Trophoblast cell (in vitro differentiated cells and primary cell): ENCODE measurements around the gene SNX25.

ENCODE experiments used
- DNase-seq, 2 donors: peaks; one replicate each; pipeline ENCODE4 v3.0.0-alpha.2; 2016
- H2AFZ ChIP-seq: 2 replicates; pipeline ENCODE4 v1.6.1; 2013; ENCODE audit warnings: low read length, moderate library complexity, mild to moderate bottlenecking; ENCODE audit not compliant: insufficient read depth, poor library complexity
- H2AK5ac ChIP-seq: 2 replicates; pipeline ENCODE4 v1.6.1; 2013; ENCODE audit warnings: mild to moderate bottlenecking, low read length
- H2BK120ac ChIP-seq: 2 replicates; pipeline ENCODE4 v1.6.1; 2013; ENCODE audit warnings: low read length, mild to moderate bottlenecking, moderate library complexity; ENCODE audit not compliant: insufficient read depth, poor library complexity
- H2BK12ac ChIP-seq: 2 replicates; pipeline ENCODE4 v1.6.1; 2013; ENCODE audit warnings: mild to moderate bottlenecking, low read length, moderate library complexity
- H2BK5ac ChIP-seq: 2 replicates; pipeline ENCODE4 v1.6.1; 2013; ENCODE audit warnings: low read length, low read depth, moderate library complexity, mild to moderate bottlenecking; ENCODE audit not compliant: poor library complexity
- H3K14ac ChIP-seq: 2 replicates; pipeline ENCODE4 v1.6.1; 2013; ENCODE audit warnings: mild to moderate bottlenecking, low read length
- H3K18ac ChIP-seq: 2 replicates; pipeline ENCODE4 v1.6.1; 2013; ENCODE audit warnings: mild to moderate bottlenecking, low read length
- H3K23ac ChIP-seq: 2 replicates; pipeline ENCODE4 v1.6.1; 2013; ENCODE audit warnings: low read length
- H3K27ac ChIP-seq: 2 replicates; pipeline ENCODE4 v1.5.1; 2013; ENCODE audit warnings: low read depth, mild to moderate bottlenecking, inconsistent platforms, low read length, moderate library complexity
- H3K27me3 ChIP-seq: 2 replicates; pipeline ENCODE4 v1.6.1; 2013; ENCODE audit warnings: inconsistent platforms, mild to moderate bottlenecking, low read length, moderate library complexity; ENCODE audit not compliant: insufficient read depth
- H3K36me3 ChIP-seq, 2 experiments: 1 replicate in 1 of 2; 2 replicates in 1 of 2; pipeline ENCODE4 v1.6.1; 2013; ENCODE audit warnings: low read length in 2 of 2, mild to moderate bottlenecking in 2 of 2, moderate library complexity in 1 of 2; ENCODE audit not compliant: insufficient read depth in 2 of 2, control insufficient read depth in 1 of 2
- H3K4ac ChIP-seq: 2 replicates; pipeline ENCODE4 v1.6.1; 2013; ENCODE audit warnings: low read depth, mild to moderate bottlenecking, low read length, moderate library complexity
- H3K4me1 ChIP-seq, 2 experiments: 1 replicate in 1 of 2; 2 replicates in 1 of 2; pipeline ENCODE4 v1.6.1; 2013; ENCODE audit warnings: low read length in 2 of 2, mild to moderate bottlenecking in 2 of 2, moderate library complexity in 1 of 2; ENCODE audit not compliant: insufficient read depth in 2 of 2, control insufficient read depth in 1 of 2
- H3K4me2 ChIP-seq: 2 replicates; pipeline ENCODE4 v1.6.1; 2013; ENCODE audit warnings: inconsistent platforms, mild to moderate bottlenecking, low read length, moderate library complexity
- H3K4me3 ChIP-seq: 2 replicates; pipeline ENCODE4 v1.5.1; 2013; ENCODE audit warnings: mild to moderate bottlenecking, low read depth, low read length, inconsistent platforms
- H3K79me1 ChIP-seq: one replicate; pipeline ENCODE4 v1.6.1; 2013; ENCODE audit warnings: low read length
- H3K79me2 ChIP-seq: 2 replicates; pipeline ENCODE4 v1.6.1; 2013; ENCODE audit warnings: low read length, mild to moderate bottlenecking; ENCODE audit not compliant: control insufficient read depth, insufficient read depth, poor library complexity
- H3K9ac ChIP-seq: 2 replicates; pipeline ENCODE4 v1.6.1; 2013; ENCODE audit warnings: mild to moderate bottlenecking, low read length
- H3K9me3 ChIP-seq: 2 replicates; pipeline ENCODE4 v1.6.1; 2013; ENCODE audit warnings: low read depth, mild to moderate bottlenecking, control low read depth, inconsistent platforms, low read length; ENCODE audit not compliant: insufficient read depth
- H4K12ac ChIP-seq: 2 replicates; pipeline ENCODE4 v1.6.1; 2013; ENCODE audit warnings: low read depth, mild to moderate bottlenecking, low read length, moderate library complexity
- H4K8ac ChIP-seq: 2 replicates; pipeline ENCODE4 v1.6.1; 2013; ENCODE audit warnings: low read depth, mild to moderate bottlenecking, low read length, moderate library complexity
- H4K91ac ChIP-seq: one replicate; pipeline ENCODE4 v1.6.1; 2013; ENCODE audit warnings: low read depth, mild to moderate bottlenecking, low read length, moderate library complexity
- WGBS: extraction: QIAGEN DNeasy Blood & Tissue Kit; methylation state at CpG from one replicate; pipeline ENCODE4 v1.1.7; 2013; ENCODE audit warnings: missing lambda C conversion rate; ENCODE audit not compliant: insufficient read length, insufficient coverage; ENCODE audit errors: extremely low coverage; 5-methylcytosine and 5-hydroxymethylcytosine counted together

The SNX25 gene

GRCh38 chr4:185304541-185304940 lies 95.1 kb downstream of the SNX25 start:
- Histone ChIP-seq H3K14ac (no peak overlapping the region), H3K27me3 (no peaks in the 10 kb centered on the region), H2BK12ac (no peak overlapping the region), H3K79me2 (no peaks in the 10 kb centered on the region), H2BK5ac (no peak overlapping the region), H3K4ac (no peak overlapping the region), H2AFZ (no peak overlapping the region), H3K9ac (no peak overlapping the region), H3K4me2 (no peak overlapping the region), H3K4me1 (peaks cover 0 to 4% of the 10 kb centered on the region in 2 experiments), H3K23ac (no peak overlapping the region), H4K91ac (no peak overlapping the region), H4K12ac (no peak overlapping the region), H3K27ac (no peak overlapping the region), H3K18ac (no peak overlapping the region), H2BK120ac (no peak overlapping the region), H4K8ac (no peak overlapping the region), H3K79me1 (no peaks in the 10 kb centered on the region), H3K36me3 (peaks cover 3% of the 10 kb centered on the region in 2 experiments), H3K4me3 (no peak overlapping the region), H2AK5ac (no peak overlapping the region), H3K9me3 (peaks cover 2% of the 10 kb centered on the region)
- no CpG with 5 or more reads among the region's 4 CpGs for WGBS
- peak in 1 of 2 donors; percentile 45 for DNase-seq

GRCh38 chr4:185304944-185305690 lies 95.7 kb downstream of the SNX25 start:
- Histone ChIP-seq H3K27me3 (no peaks in the 10 kb centered on the region), H3K18ac (no peak overlapping the region), H4K91ac (no peak overlapping the region), H3K4me1 (peaks cover 0 to 4% of the 10 kb centered on the region in 2 experiments), H2AK5ac (no peak overlapping the region), H3K79me2 (no peaks in the 10 kb centered on the region), H3K9me3 (peaks cover 2% of the 10 kb centered on the region), H3K9ac (no peak overlapping the region), H2BK5ac (no peak overlapping the region), H2BK120ac (no peak overlapping the region), H3K4me2 (no peak overlapping the region), H2AFZ (no peak overlapping the region), H2BK12ac (no peak overlapping the region), H3K4me3 (no peak overlapping the region), H4K8ac (no peak overlapping the region), H3K79me1 (no peaks in the 10 kb centered on the region), H3K23ac (no peak overlapping the region), H3K4ac (no peak overlapping the region), H3K27ac (no peak overlapping the region), H3K14ac (no peak overlapping the region), H3K36me3 (peaks cover 3% of the 10 kb centered on the region in 2 experiments), H4K12ac (no peak overlapping the region)
- WGBS: no CpG with 5 or more reads among the region's 5 CpGs
- DNase-seq: no peak

- Histone ChIP-seq H3K4me3 (no peak overlapping the region), H3K9ac (no peak overlapping the region), H3K4me1 (peaks cover 0 to 4% of the 10 kb centered on the region in 2 experiments), H3K79me1 (no peaks in the 10 kb centered on the region), H4K12ac (no peak overlapping the region), H3K4me2 (no peak overlapping the region), H2AFZ (no peak overlapping the region), H3K18ac (no peak overlapping the region), H3K14ac (no peak overlapping the region), H3K27me3 (no peaks in the 10 kb centered on the region), H2BK5ac (no peak overlapping the region), H2BK12ac (no peak overlapping the region), H3K36me3 (peaks cover 3 to 4% of the 10 kb centered on the region in 2 experiments), H2BK120ac (no peak overlapping the region), H4K8ac (no peak overlapping the region), H3K23ac (no peak overlapping the region), H4K91ac (no peak overlapping the region), H3K79me2 (no peaks in the 10 kb centered on the region), H2AK5ac (no peak overlapping the region), H3K27ac (no peak overlapping the region), H3K9me3 (peaks cover 2% of the 10 kb centered on the region), H3K4ac (no peak overlapping the region)
- no CpG with 5 or more reads among the region's 7 CpGs for WGBS
- peak; percentile 89 to 97 for DNase-seq
Observed at GRCh38 chr4:185305979-185306442, 96.6 kb downstream of the SNX25 start.

- Histone ChIP-seq H2BK120ac (no peak overlapping the region), H3K9me3 (peaks cover 2% of the 10 kb centered on the region), H3K27me3 (no peaks in the 10 kb centered on the region), H2BK12ac (no peak overlapping the region), H3K27ac (no peak overlapping the region), H4K8ac (no peak overlapping the region), H2AFZ (no peak overlapping the region), H3K36me3 (peaks cover 3 to 9% of the 10 kb centered on the region in 2 experiments), H4K12ac (no peak overlapping the region), H4K91ac (no peak overlapping the region), H3K18ac (no peak overlapping the region), H3K9ac (no peak overlapping the region), H3K14ac (no peak overlapping the region), H3K4me3 (no peak overlapping the region), H3K79me2 (no peaks in the 10 kb centered on the region), H3K4me2 (no peak overlapping the region), H3K4ac (no peak overlapping the region), H3K4me1 (peaks cover 0 to 4% of the 10 kb centered on the region in 2 experiments), H2BK5ac (no peak overlapping the region), H3K23ac (no peak overlapping the region), H2AK5ac (no peak overlapping the region), H3K79me1 (no peaks in the 10 kb centered on the region)
- WGBS: no CpG with 5 or more reads among the region's 5 CpGs
- peak; percentile 94 for DNase-seq
Observed at GRCh38 chr4:185307136-185307950, 97.9 kb downstream of the SNX25 start.
